Osteocyte (in vitro differentiated cells): ENCODE data around the gene MOSPD3. TPM values are rescaled to one million over a fixed set of nuclear protein-coding genes. Genes with fewer than 3 reads are reported as not detected.
A peak's percentile ranks its signal among the peaks of the same experiment; 100 is the strongest.

Source experiments
- DNase-seq: peaks from one replicate; pipeline ENCODE4 v3.0.0; 2021; ENCODE audit warnings: mixed read lengths; ENCODE audit not compliant: unreplicated experiment; ENCODE audit errors: extremely low spot score
- H3K27ac Mint-ChIP-seq: one replicate; pipeline ENCODE4 v1.8.0; 2021; ENCODE audit warnings: mild to moderate bottlenecking, mixed read lengths; ENCODE audit not compliant: unreplicated experiment
- H3K27me3 Mint-ChIP-seq: one replicate; pipeline ENCODE4 v1.8.0; 2021; ENCODE audit warnings: mixed read lengths; ENCODE audit not compliant: unreplicated experiment
- H3K36me3 Mint-ChIP-seq: one replicate; pipeline ENCODE4 v1.8.0; 2021; ENCODE audit warnings: mixed read lengths; ENCODE audit not compliant: unreplicated experiment
- H3K4me1 Mint-ChIP-seq: one replicate; pipeline ENCODE4 v1.8.0; 2021; ENCODE audit warnings: mixed read lengths; ENCODE audit not compliant: unreplicated experiment
- H3K4me3 Mint-ChIP-seq: one replicate; pipeline ENCODE4 v1.8.0; 2021; ENCODE audit warnings: mild to moderate bottlenecking, moderate library complexity, mixed read lengths; ENCODE audit not compliant: unreplicated experiment
- H3K9me3 Mint-ChIP-seq: one replicate; pipeline ENCODE4 v1.8.0; 2021; ENCODE audit warnings: mixed read lengths; ENCODE audit not compliant: unreplicated experiment
- CTCF ChIP-seq: fragments of 200-600 bp; sonication (generic); IDR thresholded peaks from 2 replicates; pipeline ENCODE4 v1.5.0; 2021; ENCODE audit warnings: antibody characterized with exemption, mild to moderate bottlenecking, moderate library complexity
- total RNA-seq: library from RNA; stranded (reverse); gene quantifications from 2 replicates; pipeline ENCODE4 v1.2.1, GENCODE V29; 2021

The MOSPD3 gene
- total RNA-seq, 1 donor from 2014 or later, result 26.3 TPM

GRCh38 chr7:100572949-100573675 is 39.2 kb upstream of the MOSPD3 start:
- no peak overlapping the region for H3K27ac Mint-ChIP-seq
- no peak for DNase-seq
- peaks cover 15% of the 10 kb centered on the region for H3K4me1 Mint-ChIP-seq
- TF ChIP-seq CTCF, result no peak
- no peaks in the 10 kb centered on the region for H3K27me3 Mint-ChIP-seq
- no peak overlapping the region for H3K4me3 Mint-ChIP-seq
- no peaks in the 10 kb centered on the region for H3K9me3 Mint-ChIP-seq
- peaks cover 9% of the 10 kb centered on the region for H3K36me3 Mint-ChIP-seq

DNA sequence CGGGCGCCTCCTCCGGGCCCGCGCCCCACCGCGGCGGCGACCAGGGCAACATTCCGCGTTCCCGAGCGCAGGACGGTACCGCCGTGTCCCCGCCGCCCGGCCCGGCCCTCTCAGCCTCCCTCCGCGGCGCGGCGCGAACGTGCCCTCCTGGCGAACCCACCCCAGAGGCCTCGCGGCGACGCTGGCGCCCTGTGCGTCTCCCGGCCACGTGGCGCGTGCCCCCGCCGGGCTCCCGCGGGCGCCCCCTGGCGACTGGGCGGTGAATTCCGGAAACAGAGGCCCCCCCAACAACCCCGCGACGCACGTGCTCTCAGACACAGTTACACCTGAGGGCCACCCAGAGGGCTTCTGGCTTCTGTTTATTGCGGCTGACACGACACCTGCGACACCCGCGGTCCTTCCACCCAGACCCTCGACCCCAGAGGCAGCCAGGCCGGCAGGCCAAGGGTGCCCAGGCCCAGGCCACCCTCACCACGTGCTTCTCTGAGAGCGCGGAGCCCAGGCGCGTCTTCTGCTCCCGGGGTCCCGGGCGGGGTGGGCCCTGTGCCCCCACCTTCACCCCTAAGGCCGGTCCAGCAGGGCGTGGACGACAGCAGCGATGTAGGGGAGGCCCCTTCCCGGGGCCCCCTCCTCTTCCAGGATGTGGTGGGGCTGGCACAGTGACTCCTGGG is 38.5 kb upstream of the MOSPD3 start, which contains the start of gene SAP25:
SAP25 (minus strand) TSS at position 210 of the 671 bp plus-strand sequence; CDS start at position 52, 158 bp downstream.
- Mint-ChIP-seq H3K4me1 (peaks cover 12% of the 10 kb centered on the region), H3K9me3 (no peaks in the 10 kb centered on the region), H3K4me3 (no peak within 1 kb of the TSS), H3K27me3 (no peaks in the 10 kb centered on the region), H3K36me3 (peaks cover 13% of the 10 kb centered on the region), H3K27ac (no peak within 1 kb of the TSS)
- TF ChIP-seq CTCF, result peak; percentile 9
- no peak for DNase-seq

GRCh38 chr7:100574362-100575205 is 37.8 kb upstream of the MOSPD3 start:
- H3K4me3 Mint-ChIP-seq, result no peak overlapping the region
- H3K27ac Mint-ChIP-seq, result no peak overlapping the region
- no peak for DNase-seq
- H3K27me3 Mint-ChIP-seq, result no peaks in the 10 kb centered on the region
- no peak for TF ChIP-seq CTCF
- H3K9me3 Mint-ChIP-seq, result no peaks in the 10 kb centered on the region
- H3K36me3 Mint-ChIP-seq, result peaks cover 15% of the 10 kb centered on the region
- peaks cover 8% of the 10 kb centered on the region for H3K4me1 Mint-ChIP-seq

DNA sequence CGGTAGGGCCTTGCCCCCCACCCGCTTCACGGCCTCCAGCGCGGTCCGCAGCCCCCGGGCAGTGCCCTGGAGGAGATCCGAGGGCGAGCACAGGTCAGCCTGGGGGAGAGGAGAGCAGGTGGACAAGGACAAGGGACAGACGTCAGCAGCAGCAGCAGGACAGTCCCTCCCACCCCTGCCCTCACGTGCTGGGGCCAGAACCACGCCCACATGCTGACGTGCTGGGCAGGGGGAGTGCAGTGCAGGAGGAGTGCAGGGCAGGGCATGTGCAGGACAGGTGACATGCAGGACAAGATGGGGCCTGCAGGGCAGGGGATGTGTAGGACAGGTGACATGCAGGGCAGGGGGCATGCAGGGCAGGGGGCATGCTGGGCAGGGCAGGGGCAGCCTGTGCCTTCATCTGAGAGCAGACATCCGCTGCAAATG is 37.1 kb upstream of the MOSPD3 start:
- H3K4me3 Mint-ChIP-seq, result no peak overlapping the region
- DNase-seq, result no peak
- peaks cover 8% of the 10 kb centered on the region for H3K4me1 Mint-ChIP-seq
- peaks cover 15% of the 10 kb centered on the region for H3K36me3 Mint-ChIP-seq
- no peak for TF ChIP-seq CTCF
- no peak overlapping the region for H3K27ac Mint-ChIP-seq
- no peaks in the 10 kb centered on the region for H3K9me3 Mint-ChIP-seq
- no peaks in the 10 kb centered on the region for H3K27me3 Mint-ChIP-seq
